GM10248 (cell line): ENCODE results near the gene ABCB9.

Experiments used
- CTCF ChIA-PET: fragments of 300-600 bp; sonication (Branson Sonifier 250); formaldehyde crosslinking; extraction: SDS; loops from one replicate; lab custom pipeline; 2021; ENCODE audit warnings: antibody characterized with exemption; lab: Yijun Ruan, JAX
- POLR2A ChIA-PET: fragments of 350-650 bp; sonication (Branson Sonifier 250); formaldehyde crosslinking; extraction: SDS; loops from one replicate; lab custom pipeline; 2020; ENCODE audit warnings: antibody characterized with exemption; lab: Yijun Ruan, JAX
- DNase-seq: peaks from one replicate; pipeline ENCODE4 v3.0.0; 2012; ENCODE audit errors: extremely low spot score
- CTCF ChIP-seq: IDR thresholded peaks from 2 replicates; pipeline ENCODE4 v1.5.1; 2012; ENCODE audit warnings: mild to moderate bottlenecking, low read depth; ENCODE audit errors: extremely low read depth, missing control alignments, control extremely low read depth

ABCB9 gene

GRCh38 chr12:122927756-122928403 is 38.4 kb downstream of the ABCB9 start:
- no peak for DNase-seq
- CTCF ChIA-PET, result interaction anchor here (1.4 to 2.6 kb wide), 6 partner anchors 8 to 135 kb away, joined by 3 to 10 read pairs (median 4); no protein-coding TSS in a partner anchor
- no peak for TF ChIP-seq CTCF
- POLR2A ChIA-PET, result no interaction called here

GRCh38 chr12:122921917-122922316 is 44.3 kb downstream of the ABCB9 start:
- no peak for DNase-seq
- CTCF ChIA-PET, result interaction anchor here (0.8 to 2.1 kb wide), 2 partner anchors 19 to 39 kb away, joined by 3 to 5 read pairs; no protein-coding TSS in a partner anchor
- POLR2A ChIA-PET, result no interaction called here
- no peak for TF ChIP-seq CTCF

- CTCF ChIA-PET, result interaction anchor here (1.4 to 2.1 kb wide), 2 partner anchors 17 to 32 kb away, joined by 3 to 5 read pairs; no protein-coding TSS in a partner anchor
- POLR2A ChIA-PET, result no interaction called here
- TF ChIP-seq CTCF, result no peak
- no peak for DNase-seq
These were observed 45.6 kb downstream of the ABCB9 start for GRCh38 chr12:122920687-122921086.

- DNase-seq, result no peak
- POLR2A ChIA-PET, result no interaction called here
- no peak for TF ChIP-seq CTCF
- CTCF ChIA-PET, result interaction anchor here (0.8 to 1.2 kb wide), 4 partner anchors 9 to 125 kb away, joined by 3 read pairs; no protein-coding TSS in a partner anchor
These were observed 47.4 kb downstream of the ABCB9 start for GRCh38 chr12:122918827-122919226.

- CTCF ChIA-PET, result interaction anchor here (1.8 kb wide), 1 partner anchor 9 kb away, joined by 4 read pairs; no protein-coding TSS in a partner anchor
- POLR2A ChIA-PET, result no interaction called here
- no peak for DNase-seq
- no peak for TF ChIP-seq CTCF
These were observed 48.6 kb downstream of the ABCB9 start for GRCh38 chr12:122917507-122918121.

- ChIA-PET CTCF (interaction anchor here (1.3 kb wide), 1 partner anchor 27 kb away, joined by 3 read pairs; no protein-coding TSS in a partner anchor), POLR2A (no interaction called here)
- TF ChIP-seq CTCF, result no peak
- DNase-seq, result no peak
These were observed 56.6 kb downstream of the ABCB9 start for GRCh38 chr12:122909442-122910288.
